GM12878 (cell line): ENCODE measurements around the gene SSR1. TPM values are rescaled to one million over a fixed set of nuclear protein-coding genes. Genes with fewer than 3 reads are reported as not detected.

Experiments
- ATAC-seq: fragments of 200-7000 bp; cut with Tn5 transposase; 3 replicates; pipeline ENCODE4 v1.9.1; 2020; ENCODE audit warnings: mild to moderate bottlenecking, moderate library complexity
- BruUV-seq: library from RNA; stranded (reverse); fragments of 400-500 nt; replicated peaks from 2 replicates; lab custom pipeline; 2021; lab: Mats Ljungman, UMichigan
- CTCF ChIA-PET: fragments of 300-600 bp; sonication (Branson Sonifier 250); formaldehyde crosslinking; extraction: SDS; loops from one replicate; lab custom pipeline; 2021; ENCODE audit warnings: inconsistent platforms; lab: Yijun Ruan, JAX
- POLR2A ChIA-PET: fragments of 350-600 bp; formaldehyde crosslinking; extraction: SDS; loops from one replicate; lab custom pipeline; 2021; ENCODE audit warnings: inconsistent platforms; lab: Charles Lee
- RAD21 ChIA-PET: fragments of 300-600 bp; sonication (Branson Sonifier 250); formaldehyde crosslinking; loops from one replicate; lab custom pipeline; 2023; ENCODE audit warnings: antibody characterized with exemption; ENCODE audit not compliant: unreplicated experiment; lab: Charles Lee
- SMC1A ChIA-PET: fragments of 300-600 bp; sonication (Branson Sonifier 250); formaldehyde crosslinking; loops from one replicate; lab custom pipeline; 2023; ENCODE audit not compliant: unreplicated experiment, uncharacterized antibody; lab: Charles Lee
- DNase-seq: peaks from one replicate; pipeline ENCODE4 v3.0.0-alpha.2; 2011; ENCODE audit warnings: low read depth, low spot score
- FAIRE-seq: peaks from 3 replicates; lab custom pipeline; 2011; peaks lifted over from hg19 to GRCh38; lab: Jason Lieb, UNC
- H2AFZ ChIP-seq: 2 replicates; pipeline ENCODE4 v1.6.0; 2011; ENCODE audit warnings: low read depth, low read length, control low read depth; ENCODE audit not compliant: control insufficient read depth
- H3K27ac ChIP-seq: 2 replicates; pipeline ENCODE4 v1.5.1; 2011; ENCODE audit warnings: control low read depth; ENCODE audit not compliant: control insufficient read depth, insufficient read depth
- H3K27me3 ChIP-seq, 2 experiments: replicated peaks in 1 of 2; 2 replicates each; pipeline versions ENCODE4 v1.6.0 to v1.6.1; 2011; ENCODE audit warnings: low read length in 1 of 2; ENCODE audit not compliant: control insufficient read depth in 2 of 2, insufficient read depth in 2 of 2
- H3K36me3 ChIP-seq, 2 experiments: 2 replicates each; pipeline ENCODE4 v1.5.1; 2011; ENCODE audit warnings: low read length in 1 of 2; ENCODE audit not compliant: control insufficient read depth in 2 of 2, insufficient read depth in 2 of 2
- H3K4me1 ChIP-seq: 2 replicates; pipeline ENCODE4 v1.6.1; 2011; ENCODE audit warnings: mild to moderate bottlenecking, low read length, moderate library complexity, mixed read lengths; ENCODE audit not compliant: control insufficient read depth, insufficient read depth
- H3K4me2 ChIP-seq: 2 replicates; pipeline ENCODE4 v1.6.0; 2011; ENCODE audit warnings: control low read depth; ENCODE audit not compliant: control insufficient read depth, insufficient read depth
- H3K4me3 ChIP-seq: fragments of 200-600 bp; sonication (generic); 2 replicates; pipeline ENCODE4 v1.5.1; 2016
- H3K79me2 ChIP-seq: 2 replicates; pipeline ENCODE4 v1.6.0; 2011; ENCODE audit warnings: low read length; ENCODE audit not compliant: control insufficient read depth, insufficient read depth
- H3K9ac ChIP-seq: 2 replicates; pipeline ENCODE4 v1.8.0; 2011; ENCODE audit warnings: low read length, control low read depth, mixed read lengths; ENCODE audit not compliant: control insufficient read depth, insufficient read depth
- H3K9me3 ChIP-seq: replicated peaks from 3 replicates; pipeline ENCODE4 v1.5.1; 2011; ENCODE audit warnings: mild to moderate bottlenecking, low read length; ENCODE audit not compliant: control insufficient read depth, insufficient read depth
- H4K20me1 ChIP-seq: 2 replicates; pipeline ENCODE4 v1.6.0; 2011; ENCODE audit not compliant: control insufficient read depth, insufficient read depth
- PML ChIP-seq: IDR thresholded peaks from 2 replicates; pipeline ENCODE4 v1.6.1; 2012; ENCODE audit warnings: low read length, inconsistent platforms
- POLR2A ChIP-seq: IDR thresholded peaks from 2 replicates; pipeline ENCODE4 v1.6.1; 2011; ENCODE audit warnings: low read depth, mild to moderate bottlenecking, low read length
- WRNIP1 ChIP-seq: IDR thresholded peaks from 2 replicates; pipeline ENCODE4 v1.6.1; 2011; ENCODE audit warnings: low read depth, low read length, improper control_type of control experiment, borderline replicate concordance
- ZBTB33 ChIP-seq: fragments of 450-650 bp; IDR thresholded peaks from 2 replicates; pipeline ENCODE4 v1.6.1; 2017; ENCODE audit warnings: mild to moderate bottlenecking
- WGBS: methylation state at CpG from one replicate; pipeline ENCODE4 v1.1.6; 2016; ENCODE audit warnings: low lambda C conversion rate; ENCODE audit not compliant: insufficient replicate concordance, insufficient coverage; ENCODE audit errors: missing lambda C conversion rate; 5-methylcytosine and 5-hydroxymethylcytosine counted together
- in situ Hi-C: fragments of 300-500 bp; cut with MboI; formaldehyde crosslinking; loops from 9 replicates; pipeline ENCODE4 v1.14.3; 2018; ENCODE audit warnings: mixed read lengths
- intact Hi-C: fragments of 100-400 bp; cut with micrococcal nuclease; formaldehyde crosslinking; loops from one replicate; pipeline ENCODE4 v1.14.2; 2022; ENCODE audit not compliant: unreplicated experiment
- polyA plus RNA-seq, 11 experiments: library from polyadenylated mRNA; depleted of rRNA in 4 of 11; unstranded in 6 of 11; stranded (reverse) in 5 of 11; fragments of >200 nt; fragmentation: Nextera tagmentation in 4 of 11; fragmentation: Illumina TruSeq in 1 of 11; extraction: Ambion mirVana in 4 of 11; extraction: Trizol in 1 of 11; gene quantifications; 1 replicate in 1 of 11; 2 replicates in 10 of 11; pipeline versions ENCODE4 v1.2.1 to v1.2.3, GENCODE V29; 2011 to 2016; ENCODE audit warnings: inconsistent platforms in 2 of 11, missing spikeins in 2 of 11, low read depth in 1 of 11
- total RNA-seq, 4 experiments: library from RNA; depleted of rRNA in 3 of 4; stranded (reverse); fragments of >200 nt in 3 of 4; fragmentation: Illumina TruSeq in 1 of 4; extraction: Trizol in 1 of 4; gene quantifications; 2 replicates each; pipeline versions ENCODE4 v1.2.1 to v1.2.3, GENCODE V29; 2013 to 2021

Gene SSR1
- total and polyA plus RNA-seq, 10 of the 15 experiments (the other 5 are each of a cell fraction or from before 2014, with no cell fraction given), result 42.0 to 209 (median 128) TPM

GRCh38 chr6:7243179-7243981 is 69.6 kb downstream of the SSR1 start (continued):
- TF ChIP-seq ZBTB33, result no peak
- TF ChIP-seq, all 136 proteins: peak for 8

GRCh38 chr6:7242835-7243178 is 70.2 kb downstream of the SSR1 start:
- peak overlapping the region; percentile 39; the same call in 1 of the 2 replicates for H3K9ac ChIP-seq
- H3K4me3 ChIP-seq, result no peak overlapping the region
- H3K4me2 ChIP-seq, result no peak overlapping the region; the same call in 1 of the 2 replicates
- H3K27me3 ChIP-seq, result no peaks in the 10 kb centered on the region
- WGBS, result 84% methylated on average over 4 of the region's 4 CpGs
- in situ Hi-C loops, result loop anchor here (5.0 kb wide), 1 partner anchor 566 kb away; no protein-coding TSS in a partner anchor
- RAD21 ChIA-PET, result interaction anchor here (0.5 to 4.6 kb wide), 14 partner anchors 8 to 565 kb away, joined by 3 to 33 read pairs (median 4); no protein-coding TSS in a partner anchor
- SMC1A ChIA-PET, result interaction anchor here (0.8 to 4.1 kb wide), 30 partner anchors 8 to 567 kb away, joined by 3 to 33 read pairs (median 4); no protein-coding TSS in a partner anchor
- DNase-seq, result no peak
- peaks cover 29 to 48% of the 10 kb centered on the region in 2 experiments for H3K36me3 ChIP-seq
- ATAC-seq, result no peak
- no peaks in the 10 kb centered on the region; the same call in none of the 2 replicates for H4K20me1 ChIP-seq
- H3K27ac ChIP-seq, result peak overlapping the region; percentile 42
- peaks cover 17% of the 10 kb centered on the region for H3K79me2 ChIP-seq
- no peak for FAIRE-seq
- CTCF ChIA-PET, result interaction anchor here (0.8 to 4.6 kb wide), 31 partner anchors 8 to 686 kb away, joined by 3 to 40 read pairs (median 5); no protein-coding TSS in a partner anchor
- intact Hi-C loops, result loop anchor here (2.0 to 5.0 kb wide), 4 partner anchors 156 to 566 kb away; no protein-coding TSS in a partner anchor
- TF ChIP-seq PML (0 out of 2 replicates have a peak, but pooled peaks have one; percentile 13), WRNIP1 (no peak), POLR2A (0 out of 2 replicates have a peak, but pooled peaks have one; percentile 14)
- TF ChIP-seq, all 136 proteins: peak for 2
- H2AFZ ChIP-seq, result no peak overlapping the region
- H3K4me1 ChIP-seq, result peaks cover 39% of the 10 kb centered on the region
- POLR2A ChIA-PET, result no interaction called here
- BruUV-seq, result no TSS peak
- H3K9me3 ChIP-seq, result no peaks in the 10 kb centered on the region; the same call in 2 of the 3 replicates
